K562 (cell line): Measurements from ENCODE around the gene NPC1. TPM values are rescaled to one million over a fixed set of nuclear protein-coding genes. Genes with fewer than 3 reads are reported as not detected.
A peak's percentile ranks its signal among the peaks of the same experiment; 100 is the strongest.

Source experiments
- ARID2 ChIP-seq: fragments of 450-650 bp; IDR thresholded peaks from 2 replicates; pipeline ENCODE4 v1.6.1; 2017; ENCODE audit warnings: antibody characterized with exemption, mild to moderate bottlenecking
- CHD2 ChIP-seq: IDR thresholded peaks from 2 replicates; pipeline ENCODE4 v1.6.1; 2011; ENCODE audit warnings: low read depth, low read length
- DMBX1 ChIP-seq: fragments of 250-450 bp; sonication (Bioruptor Pico); IDR thresholded peaks from 2 replicates; pipeline ENCODE4 v1.8.0; 2022; ENCODE audit warnings: inconsistent platforms, mild to moderate bottlenecking, moderate library complexity, borderline replicate concordance
- EP400 ChIP-seq: fragments of 450-650 bp; IDR thresholded peaks from 2 replicates; pipeline ENCODE4 v1.6.1; 2017; ENCODE audit warnings: antibody characterized with exemption, mild to moderate bottlenecking, moderate library complexity
- FOXA1 ChIP-seq: fragments of 450-650 bp; IDR thresholded peaks from 2 replicates; pipeline ENCODE4 v1.6.1; 2016; ENCODE audit warnings: mild to moderate bottlenecking, borderline replicate concordance
- KAT8 ChIP-seq: fragments of 450-650 bp; IDR thresholded peaks from 2 replicates; pipeline ENCODE4 v1.6.1; 2016; ENCODE audit warnings: low read depth, mild to moderate bottlenecking
- KDM2B ChIP-seq: fragments of 250-450 bp; sonication (Bioruptor Pico); IDR thresholded peaks from 2 replicates; pipeline ENCODE4 v1.8.0; 2021; ENCODE audit warnings: mild to moderate bottlenecking, moderate library complexity
- MYBL2 ChIP-seq, 2 experiments: fragments of 450-650 bp in 1 of 2; sonication (generic) in 1 of 2; formaldehyde crosslinking in 1 of 2; IDR thresholded peaks; 2 replicates each; pipeline versions ENCODE4 v1.6.1 to v1.8.1; 2017 to 2022; ENCODE audit warnings: borderline replicate concordance in 1 of 2, inconsistent platforms in 1 of 2, low read depth in 1 of 2, mild to moderate bottlenecking in 1 of 2, missing genetic modification reagents in 1 of 2, moderate library complexity in 1 of 2
- NFRKB ChIP-seq: fragments of 450-650 bp; IDR thresholded peaks from 2 replicates; pipeline ENCODE4 v1.6.1; 2016; ENCODE audit warnings: low read depth
- PML ChIP-seq: IDR thresholded peaks from 2 replicates; pipeline ENCODE4 v1.6.1; 2012; ENCODE audit warnings: low read length, inconsistent platforms
- POLR2H ChIP-seq: IDR thresholded peaks from 2 replicates; pipeline ENCODE4 v1.6.1; 2016; ENCODE audit warnings: missing genetic modification characterization, low read depth, mild to moderate bottlenecking, control low read depth, missing compliant biosample characterization, moderate library complexity
- RB1 ChIP-seq: fragments of 450-650 bp; IDR thresholded peaks from 2 replicates; pipeline ENCODE4 v1.6.1; 2017; ENCODE audit warnings: low read depth, mild to moderate bottlenecking
- SFPQ ChIP-seq: fragments of 200-400 bp; formaldehyde crosslinking; IDR thresholded peaks from 2 replicates; pipeline ENCODE4 v1.6.1; 2017; ENCODE audit warnings: mild to moderate bottlenecking, low read depth, low read length, moderate library complexity
- TBP ChIP-seq: optimal IDR thresholded peaks from 2 replicates; pipeline ENCODE3; 2011; ENCODE audit warnings: low read depth, low read length, improper control_type of control experiment
- USF2 ChIP-seq: sonication (generic); formaldehyde crosslinking; IDR thresholded peaks from 2 replicates; pipeline ENCODE4 v1.5.0; 2020; ENCODE audit warnings: missing genetic modification reagents
- ZBTB12 ChIP-seq: fragments of 250-450 bp; sonication (Bioruptor Pico); IDR thresholded peaks from 2 replicates; pipeline ENCODE4 v1.4.0; 2020
- ZBTB9 ChIP-seq: fragments of 450-650 bp; formaldehyde crosslinking; IDR thresholded peaks from 2 replicates; pipeline ENCODE4 v1.4.0; 2020; ENCODE audit warnings: mild to moderate bottlenecking, moderate library complexity
- ZNF586 ChIP-seq: fragments of 450-650 bp; formaldehyde crosslinking; conservative IDR thresholded peaks from 2 replicates; pipeline ENCODE4 v1.4.0; 2020; ENCODE audit warnings: mild to moderate bottlenecking, moderate library complexity
- ZNF717 ChIP-seq: fragments of 250-450 bp; sonication (Bioruptor Pico); IDR thresholded peaks from 2 replicates; pipeline ENCODE4 v1.5.0; 2021
- ZNF740 ChIP-seq, 3 experiments: fragments of 200-800 bp in 1 of 3; sonication (Bioruptor generic) in 1 of 3; sonication (generic) in 1 of 3; formaldehyde crosslinking in 1 of 3; IDR thresholded peaks; 2 replicates each; pipeline versions ENCODE4 v1.6.1 to v1.8.0; 2016 to 2022; ENCODE audit warnings: mild to moderate bottlenecking in 2 of 3, missing compliant biosample characterization in 2 of 3, missing genetic modification characterization in 2 of 3, missing genetic modification reagents in 1 of 3
- polyA plus RNA-seq, 8 experiments: library from polyadenylated mRNA; depleted of rRNA in 4 of 8; stranded (reverse) in 5 of 8; unstranded in 3 of 8; fragments of >200 nt; fragmentation: Nextera tagmentation in 2 of 8; fragmentation: Illumina TruSeq in 1 of 8; extraction: Ambion mirVana in 2 of 8; extraction: Trizol in 1 of 8; gene quantifications; 2 replicates each; pipeline versions ENCODE4 v1.2.1 to v1.2.3, GENCODE V29; 2011 to 2014; ENCODE audit warnings: inconsistent platforms in 1 of 8, missing spikeins in 1 of 8
- total RNA-seq, 7 experiments: library from RNA; depleted of rRNA in 6 of 7; stranded (reverse); fragments of >200 nt in 6 of 7; fragmentation: Illumina TruSeq in 2 of 7; extraction: Trizol in 2 of 7; gene quantifications; 2 replicates each; pipeline versions ENCODE4 v1.2.1 to v1.2.3, GENCODE V29; 2011 to 2021; ENCODE audit warnings: low replicate concordance in 1 of 7

NPC1 gene
- total and polyA plus RNA-seq, 9 of the 15 experiments (the other 6 are each of a cell fraction or from before 2014, with no cell fraction given), result 17.1 to 45.9 (median 27.6) TPM

GRCh38 chr18:23528580-23529472 lies 57.5 kb downstream of the NPC1 start (continued):
- no peak for TF ChIP-seq MYBL2 (IDR thresholded peaks at IDR 0.05; ENCODE audit: low read depth)
- no peak for TF ChIP-seq MYBL2 (CRISPR knock-in tag; IDR thresholded peaks at IDR 0.05; ENCODE audit: borderline replicate concordance)
- peak; percentile 75 for TF ChIP-seq NFRKB
- TF ChIP-seq SFPQ, result no peak
- TF ChIP-seq ZBTB9, result peak; percentile 96
- peak; percentile 87 for TF ChIP-seq EP400
- TF ChIP-seq PML, result 0 out of 2 replicates have a peak, but pooled peaks have one; percentile 22
- no peak for TF ChIP-seq ZNF717 (CRISPR knock-in tag)
- TF ChIP-seq ZNF586 (CRISPR knock-in tag), result no peak
- TF ChIP-seq TBP, result peak; percentile 14
- TF ChIP-seq RB1, result no peak; the same call in 1 of the 2 replicates
- TF ChIP-seq KAT8, result no peak
- TF ChIP-seq ZNF740 (CRISPR knock-in tag; IDR thresholded peaks at IDR 0.05), result no peak
- TF ChIP-seq ZNF740 (tag; IDR thresholded peaks at IDR 0.05), result no peak
- 0 out of 2 replicates have a peak, but pooled peaks have one; percentile 40 for TF ChIP-seq KDM2B (CRISPR knock-in tag)
- TF ChIP-seq FOXA1, result no peak
- no peak for TF ChIP-seq CHD2
- 0 out of 2 replicates have a peak, but pooled peaks have one; percentile 13 for TF ChIP-seq USF2
- TF ChIP-seq DMBX1, result peak; percentile 75
- TF ChIP-seq ARID2, result 0 out of 2 replicates have a peak, but pooled peaks have one; percentile 6
- TF ChIP-seq ZBTB12 (CRISPR knock-in tag), result no peak
- no peak for TF ChIP-seq POLR2H (tag)
